Ascending aorta (tissue), 2 donors: ENCODE measurements around the gene THAP4. TPM values are rescaled to one million over a fixed set of nuclear protein-coding genes. Genes with fewer than 3 reads are reported as not detected.

ENCODE experiments used
- DNase-seq, 2 donors: peaks; one replicate each; pipeline ENCODE4 v3.0.0-alpha.2; 2019; ENCODE audit warnings: low spot score in 2 of 2
- H3K27ac ChIP-seq, 2 donors: fragments of 200-600 bp; sonication (generic); one replicate each; pipeline ENCODE4 v1.5.1; 2016 to 2017; ENCODE audit warnings: mild to moderate bottlenecking in 1 of 2
- H3K27me3 ChIP-seq: fragments of 200-600 bp; sonication (generic); one replicate; pipeline ENCODE4 v1.5.1; 2017
- H3K36me3 ChIP-seq, 2 donors: fragments of 200-600 bp; sonication (generic); one replicate each; pipeline ENCODE4 v1.5.1; 2016
- H3K4me1 ChIP-seq, 2 donors: fragments of 200-600 bp; sonication (generic); one replicate each; pipeline ENCODE4 v1.5.1; 2016 to 2017; ENCODE audit warnings: mild to moderate bottlenecking in 1 of 2
- H3K4me3 ChIP-seq, 2 donors: fragments of 200-600 bp; sonication (generic); one replicate each; pipeline ENCODE4 v1.5.1; 2016 to 2017; ENCODE audit warnings: mild to moderate bottlenecking in 1 of 2
- H3K9me3 ChIP-seq, 2 donors: fragments of 200-600 bp; sonication (generic); one replicate each; pipeline ENCODE4 v1.5.1; 2016
- intact Hi-C: fragments of 100-400 bp; cut with DNase I; formaldehyde crosslinking; loops from one replicate; pipeline ENCODE4 v1.15.1; 2023
- total RNA-seq: library from RNA; depleted of rRNA; stranded (reverse); fragments of >200 nt; gene quantifications from one replicate; pipeline ENCODE4 v1.1.0, GENCODE V29; 2016
- TF ChIP-seq, protein P1 (sequence below), 3 experiments: fragments of 200-600 bp in 2 of 3; fragments of 450-650 bp in 1 of 3; sonication (generic) in 2 of 3; IDR thresholded peaks; one replicate each; pipeline ENCODE4 v1.5.1; 2016 to 2019; ENCODE audit warnings: antibody characterized with exemption in 3 of 3, mild to moderate bottlenecking in 1 of 3, moderate library complexity in 1 of 3

The THAP4 gene
- total RNA-seq, 1 donor from 2014 or later = 80.8 TPM

DNA sequence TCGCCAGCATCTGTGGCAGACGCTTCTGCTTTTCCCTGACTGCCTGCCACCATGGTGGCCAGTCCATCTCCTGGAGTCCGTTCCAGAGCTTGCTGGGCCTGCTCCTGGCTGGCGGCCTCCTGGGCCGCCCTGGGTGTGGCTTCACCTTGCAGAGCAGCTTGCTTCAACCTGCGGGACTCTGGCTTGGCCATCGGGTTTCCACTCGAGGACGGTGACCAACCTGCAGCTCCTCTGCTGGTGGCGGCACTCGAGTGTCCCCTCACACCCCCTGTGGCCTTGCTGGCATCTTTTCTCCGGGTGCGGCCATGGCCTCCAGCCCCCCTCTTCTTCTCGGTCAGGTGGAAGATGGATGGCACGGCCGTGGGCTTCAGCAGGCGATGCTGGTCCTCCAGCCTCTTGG is 3.4 kb downstream of the THAP4 start:
- Histone ChIP-seq H3K4me3 (no peak overlapping the region), H3K27ac (no peak overlapping the region), H3K9me3 (no peaks in the 10 kb centered on the region), H3K27me3 (no peaks in the 10 kb centered on the region), H3K4me1 (peaks cover 10 to 11% of the 10 kb centered on the region in 2 donors), H3K36me3 (peaks cover 19 to 24% of the 10 kb centered on the region in 2 donors)
- TF ChIP-seq, protein P1, sequence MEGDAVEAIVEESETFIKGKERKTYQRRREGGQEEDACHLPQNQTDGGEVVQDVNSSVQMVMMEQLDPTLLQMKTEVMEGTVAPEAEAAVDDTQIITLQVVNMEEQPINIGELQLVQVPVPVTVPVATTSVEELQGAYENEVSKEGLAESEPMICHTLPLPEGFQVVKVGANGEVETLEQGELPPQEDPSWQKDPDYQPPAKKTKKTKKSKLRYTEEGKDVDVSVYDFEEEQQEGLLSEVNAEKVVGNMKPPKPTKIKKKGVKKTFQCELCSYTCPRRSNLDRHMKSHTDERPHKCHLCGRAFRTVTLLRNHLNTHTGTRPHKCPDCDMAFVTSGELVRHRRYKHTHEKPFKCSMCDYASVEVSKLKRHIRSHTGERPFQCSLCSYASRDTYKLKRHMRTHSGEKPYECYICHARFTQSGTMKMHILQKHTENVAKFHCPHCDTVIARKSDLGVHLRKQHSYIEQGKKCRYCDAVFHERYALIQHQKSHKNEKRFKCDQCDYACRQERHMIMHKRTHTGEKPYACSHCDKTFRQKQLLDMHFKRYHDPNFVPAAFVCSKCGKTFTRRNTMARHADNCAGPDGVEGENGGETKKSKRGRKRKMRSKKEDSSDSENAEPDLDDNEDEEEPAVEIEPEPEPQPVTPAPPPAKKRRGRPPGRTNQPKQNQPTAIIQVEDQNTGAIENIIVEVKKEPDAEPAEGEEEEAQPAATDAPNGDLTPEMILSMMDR (IDR thresholded peaks at IDR 0.05) = no peak
- no peak for DNase-seq
- intact Hi-C loops = no loop called here

DNA sequence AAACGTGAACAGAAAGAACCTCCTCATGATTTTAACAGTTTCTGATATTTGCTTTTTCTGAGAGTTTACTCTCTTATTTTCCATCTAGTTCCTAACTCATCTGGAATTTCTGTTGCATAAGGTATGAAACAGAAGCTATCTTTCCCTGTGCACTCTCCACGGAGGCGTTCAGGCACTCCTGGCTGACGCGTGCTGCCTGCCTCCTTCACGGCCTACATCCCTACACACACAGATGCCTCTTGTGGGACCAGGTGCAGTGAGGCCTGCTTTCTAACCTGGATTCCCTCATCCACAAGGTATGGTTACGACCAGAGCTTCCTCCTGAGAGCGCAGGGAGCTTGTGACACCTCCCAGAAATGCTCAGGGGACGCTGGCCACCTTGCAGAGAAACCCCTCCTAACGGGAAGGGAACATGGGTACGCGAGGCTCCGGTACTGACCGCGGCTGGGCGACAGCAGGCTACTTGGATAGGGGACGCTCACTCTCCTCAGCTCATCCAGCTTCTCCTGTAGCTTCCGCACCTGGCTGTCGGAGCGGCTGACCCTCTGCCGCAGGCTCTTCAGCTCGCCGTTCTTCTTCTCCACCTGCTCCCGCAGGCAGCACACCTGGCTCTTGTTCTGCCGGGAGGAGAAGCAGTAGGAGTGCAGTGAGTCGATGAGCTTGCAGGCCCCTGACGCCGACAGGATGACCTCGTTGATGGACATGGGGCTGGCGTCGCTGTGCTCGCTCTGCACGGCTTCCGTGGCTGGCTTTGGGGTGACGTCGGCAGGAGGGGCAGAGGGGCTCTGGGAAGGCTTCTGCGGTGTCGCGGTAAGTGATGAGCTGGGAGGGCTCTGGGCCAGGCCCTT is 4.3 kb downstream of the THAP4 start:
- intact Hi-C loops = no loop called here
- TF ChIP-seq, protein P1 (IDR thresholded peaks at IDR 0.05) = no peak
- Histone ChIP-seq H3K9me3 (no peaks in the 10 kb centered on the region), H3K4me3 (no peak overlapping the region), H3K27ac (no peak overlapping the region), H3K36me3 (peaks cover 19 to 24% of the 10 kb centered on the region in 2 donors), H3K4me1 (peaks cover 6 to 7% of the 10 kb centered on the region in 2 donors), H3K27me3 (no peaks in the 10 kb centered on the region)
- DNase-seq = no peak

DNA sequence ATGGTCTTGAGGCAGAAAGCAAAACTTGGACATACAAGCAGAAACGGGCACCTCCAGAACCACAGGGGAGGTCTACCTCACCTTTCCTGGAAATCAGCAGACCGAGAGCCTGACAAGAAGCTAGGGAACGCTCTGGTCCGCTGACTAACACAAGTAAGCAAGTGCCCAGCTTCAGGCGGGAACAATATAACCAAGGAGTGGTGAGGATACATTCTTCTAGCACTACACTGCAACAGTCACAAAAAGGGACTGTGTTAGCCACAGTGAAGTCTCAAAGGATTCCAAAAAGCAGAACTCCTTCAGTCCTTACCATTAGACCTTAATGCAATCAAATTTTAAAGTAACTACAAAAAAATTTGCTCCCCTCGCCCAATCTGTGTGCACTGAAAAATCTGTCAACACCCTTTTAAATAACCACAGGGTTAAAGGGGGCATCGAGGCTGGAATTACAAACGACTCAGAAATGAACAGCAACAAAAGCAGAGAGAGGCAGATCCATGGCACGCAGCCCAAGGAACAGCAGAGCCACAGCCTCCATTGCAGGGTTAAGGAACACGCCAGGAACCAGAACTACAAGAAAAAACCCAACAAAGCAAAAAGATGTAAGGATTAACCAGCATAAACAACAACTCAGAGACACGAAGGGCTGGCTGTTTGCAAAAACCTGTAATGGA is 7.1 kb downstream of the THAP4 start:
- Histone ChIP-seq H3K9me3 (no peaks in the 10 kb centered on the region), H3K4me1 (peaks cover 0 to under 1% of the 10 kb centered on the region in 2 donors), H3K4me3 (no peak overlapping the region), H3K27ac (no peak overlapping the region), H3K36me3 (peaks cover 19 to 24% of the 10 kb centered on the region in 2 donors), H3K27me3 (no peaks in the 10 kb centered on the region)
- intact Hi-C loops = no loop called here
- TF ChIP-seq, protein P1 (IDR thresholded peaks at IDR 0.05) = no peak
- no peak for DNase-seq

DNA sequence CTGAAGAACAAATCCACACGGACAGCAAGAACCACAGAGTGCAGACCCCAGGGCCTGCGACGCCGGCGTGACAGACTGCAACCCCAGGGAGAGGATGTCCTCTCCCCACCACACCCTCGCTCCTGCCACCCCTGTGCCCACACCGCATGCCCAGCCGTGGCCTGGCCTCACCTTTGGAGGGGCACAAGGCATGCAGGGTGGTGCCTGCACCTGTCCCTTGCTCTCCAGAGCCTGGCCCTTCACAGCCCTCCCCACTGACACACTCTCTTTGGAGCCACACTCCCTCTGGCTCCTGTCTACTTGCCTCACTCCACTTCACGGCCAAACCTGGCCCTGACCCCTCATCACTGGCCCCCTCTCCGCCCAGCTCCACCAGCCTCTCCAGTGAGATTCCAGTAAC is 9.3 kb downstream of the THAP4 start:
- no peak for DNase-seq
- no peak overlapping the region for H3K4me3 ChIP-seq
- H3K4me1 ChIP-seq = no peaks in the 10 kb centered on the region
- H3K9me3 ChIP-seq = no peaks in the 10 kb centered on the region
- H3K27me3 ChIP-seq = no peaks in the 10 kb centered on the region
- H3K36me3 ChIP-seq = peaks cover 9 to 12% of the 10 kb centered on the region in 2 donors
- TF ChIP-seq, protein P1 (IDR thresholded peaks at IDR 0.05) = no peak
- intact Hi-C loops = no loop called here
- no peak overlapping the region for H3K27ac ChIP-seq

DNA sequence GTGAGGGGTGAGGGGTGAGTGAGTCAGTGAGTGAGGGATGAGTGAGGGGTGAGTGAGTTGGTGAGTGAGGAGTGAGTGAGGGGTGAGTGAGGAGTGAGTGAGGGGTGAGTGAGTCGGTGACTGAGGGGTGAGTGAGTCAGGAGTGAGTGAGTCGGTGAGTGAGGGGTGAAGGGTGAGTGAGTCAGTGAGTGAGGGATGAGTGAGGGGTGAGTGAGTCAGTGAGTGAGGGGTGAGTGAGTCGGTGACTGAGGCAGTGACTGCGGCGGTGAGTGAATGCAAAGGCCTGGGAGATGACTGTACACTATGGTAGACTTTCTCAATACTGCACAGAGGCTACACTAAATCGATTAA is 16.6 kb downstream of the THAP4 start:
- H3K27me3 ChIP-seq = no peaks in the 10 kb centered on the region
- TF ChIP-seq, protein P1 (IDR thresholded peaks at IDR 0.05) = no peak
- no peak overlapping the region for H3K27ac ChIP-seq
- intact Hi-C loops = no loop called here
- no peaks in the 10 kb centered on the region for H3K9me3 ChIP-seq
- H3K36me3 ChIP-seq = peaks cover 0 to 3% of the 10 kb centered on the region in 2 donors
- DNase-seq = no peak
- H3K4me1 ChIP-seq = no peaks in the 10 kb centered on the region
- no peak overlapping the region for H3K4me3 ChIP-seq
